Mucosa of rectum (tissue), 2 donors: ENCODE data around the gene EIF3F.
"Not testable (repeated sequence)": the region's sequence is repeated elsewhere in the genome, so short reads cannot be mapped to it uniquely, and the experiment has no call there.

Experiments used
- H3K27ac ChIP-seq, 2 donors: one replicate each; pipeline ENCODE4 v1.7.0; 2013; ENCODE audit warnings: inconsistent platforms in 2 of 2, low read depth in 2 of 2, low read length in 2 of 2
- H3K27me3 ChIP-seq, 2 donors: one replicate each; pipeline ENCODE4 v1.7.0; 2013; ENCODE audit warnings: low read length in 2 of 2; ENCODE audit not compliant: control insufficient read depth in 2 of 2, insufficient read depth in 2 of 2
- H3K36me3 ChIP-seq, 2 donors: one replicate each; pipeline ENCODE4 v1.7.0; 2013; ENCODE audit warnings: low read length in 2 of 2; ENCODE audit not compliant: control insufficient read depth in 2 of 2, insufficient read depth in 2 of 2
- H3K4me1 ChIP-seq, 2 donors: one replicate each; pipeline ENCODE4 v1.7.0; 2013; ENCODE audit warnings: low read length in 2 of 2, mild to moderate bottlenecking in 1 of 2; ENCODE audit not compliant: control insufficient read depth in 2 of 2, insufficient read depth in 2 of 2
- H3K4me3 ChIP-seq, 2 donors: one replicate each; pipeline ENCODE4 v1.7.0; 2013; ENCODE audit warnings: low read length in 2 of 2
- H3K9ac ChIP-seq, 2 donors: one replicate each; pipeline ENCODE4 v1.7.0; 2013; ENCODE audit warnings: low read length in 2 of 2, low read depth in 1 of 2, mild to moderate bottlenecking in 1 of 2
- H3K9me3 ChIP-seq, 2 donors: one replicate each; pipeline ENCODE4 v1.7.0; 2013; ENCODE audit warnings: low read length in 2 of 2; ENCODE audit not compliant: control insufficient read depth in 2 of 2
- donor health status: healthy.
- donor health status: Normal muscosa, but diverticular disease.

Gene EIF3F

GRCh38 chr11:7983832-7984590 is 3.1 kb upstream of the EIF3F start:
- Histone ChIP-seq H3K4me3 (no peak overlapping the region), H3K27me3 (no peaks in the 10 kb centered on the region), H3K27ac (no peak overlapping the region), H3K4me1 (peaks cover 17% of the 10 kb centered on the region in 2 donors), H3K9me3 (no peaks in the 10 kb centered on the region), H3K36me3 (peaks cover 0 to 3% of the 10 kb centered on the region in 2 donors), H3K9ac (no peak overlapping the region)

GRCh38 chr11:7987560-7987883 is 385 bp downstream of the EIF3F start:
- not testable (repeated sequence) for H3K27me3 ChIP-seq, H3K9me3 ChIP-seq, H3K27ac ChIP-seq
- peak overlapping the region; percentile 77 to 91 for H3K4me3 ChIP-seq
- peak overlapping the region; percentile 43 to 82 for H3K9ac ChIP-seq
- H3K4me1 ChIP-seq: peaks cover 17% of the 10 kb centered on the region in 2 donors
- H3K36me3 ChIP-seq: peaks cover 14 to 20% of the 10 kb centered on the region in 2 donors

- Histone ChIP-seq H3K9me3 (no peaks in the 10 kb centered on the region), H3K27ac (no peak overlapping the region), H3K27me3 (no peaks in the 10 kb centered on the region), H3K4me3 (no peak overlapping the region), H3K9ac (no peak overlapping the region), H3K4me1 (no peaks in the 10 kb centered on the region), H3K36me3 (peaks cover 69 to 78% of the 10 kb centered on the region in 2 donors)
Observed at GRCh38 chr11:7994581-7995278, 7.6 kb downstream of the EIF3F start.

GRCh38 chr11:7999795-8000194 is 12.7 kb downstream of the EIF3F start:
- no peak overlapping the region for H3K27ac ChIP-seq
- H3K36me3 ChIP-seq: peaks cover 34 to 49% of the 10 kb centered on the region in 2 donors
- H3K4me3 ChIP-seq: no peak overlapping the region
- H3K9ac ChIP-seq: no peak overlapping the region
- no peaks in the 10 kb centered on the region for H3K9me3 ChIP-seq
- H3K27me3 ChIP-seq: no peaks in the 10 kb centered on the region
- H3K4me1 ChIP-seq: no peaks in the 10 kb centered on the region

- H3K36me3 ChIP-seq: peaks cover 28 to 43% of the 10 kb centered on the region in 2 donors
- no peak overlapping the region for H3K4me3 ChIP-seq
- no peaks in the 10 kb centered on the region for H3K27me3 ChIP-seq
- H3K9me3 ChIP-seq: no peaks in the 10 kb centered on the region
- H3K4me1 ChIP-seq: no peaks in the 10 kb centered on the region
- H3K27ac ChIP-seq: no peak overlapping the region
- H3K9ac ChIP-seq: no peak overlapping the region
Observed at GRCh38 chr11:8000390-8000789, 13.3 kb downstream of the EIF3F start.

- Histone ChIP-seq H3K36me3 (peaks cover 7 to 20% of the 10 kb centered on the region in 2 donors), H3K4me1 (no peaks in the 10 kb centered on the region), H3K9ac (no peak overlapping the region), H3K4me3 (no peak overlapping the region), H3K27ac (no peak overlapping the region), H3K9me3 (no peaks in the 10 kb centered on the region), H3K27me3 (no peaks in the 10 kb centered on the region)
Observed at GRCh38 chr11:8002676-8003075, 15.5 kb downstream of the EIF3F start.

GRCh38 chr11:8003187-8003586 is 16.1 kb downstream of the EIF3F start:
- no peak overlapping the region for H3K9ac ChIP-seq
- no peaks in the 10 kb centered on the region for H3K4me1 ChIP-seq
- no peak overlapping the region for H3K27ac ChIP-seq
- H3K27me3 ChIP-seq: no peaks in the 10 kb centered on the region
- H3K4me3 ChIP-seq: no peak overlapping the region
- H3K9me3 ChIP-seq: no peaks in the 10 kb centered on the region
- peaks cover 2 to 15% of the 10 kb centered on the region in 2 donors for H3K36me3 ChIP-seq

- Histone ChIP-seq H3K9me3 (no peaks in the 10 kb centered on the region), H3K27ac (no peak overlapping the region), H3K4me1 (no peaks in the 10 kb centered on the region), H3K36me3 (peaks cover 0 to 10% of the 10 kb centered on the region in 2 donors), H3K9ac (no peak overlapping the region), H3K27me3 (no peaks in the 10 kb centered on the region), H3K4me3 (no peak overlapping the region)
Observed at GRCh38 chr11:8004008-8004407, 16.9 kb downstream of the EIF3F start.

- H3K4me1 ChIP-seq: no peaks in the 10 kb centered on the region
- no peaks in the 10 kb centered on the region for H3K27me3 ChIP-seq
- H3K4me3 ChIP-seq: no peak overlapping the region
- H3K27ac ChIP-seq: no peak overlapping the region
- no peaks in the 10 kb centered on the region for H3K36me3 ChIP-seq
- no peaks in the 10 kb centered on the region for H3K9me3 ChIP-seq
- H3K9ac ChIP-seq: no peak overlapping the region
Observed at GRCh38 chr11:8005556-8005955, 18.4 kb downstream of the EIF3F start.

- Histone ChIP-seq H3K9ac (no peak overlapping the region), H3K27me3 (no peaks in the 10 kb centered on the region), H3K9me3 (no peaks in the 10 kb centered on the region)
Observed at GRCh38 chr11:8006349-8006977, 19.3 kb downstream of the EIF3F start.

More at GRCh38 chr11:8006349-8006977, 19.3 kb downstream of the EIF3F start:
- Histone ChIP-seq H3K4me3 (no peak overlapping the region), H3K27ac (no peak overlapping the region), H3K4me1 (no peaks in the 10 kb centered on the region), H3K36me3 (no peaks in the 10 kb centered on the region)
